K562 (cell line): ENCODE data around the gene DIS3L2. TPM values are rescaled to one million over a fixed set of nuclear protein-coding genes. Genes with fewer than 3 reads are reported as not detected.
"Not testable (repeated sequence)": the region's sequence is repeated elsewhere in the genome, so short reads cannot be mapped to it uniquely, and the experiment has no call there.

Source experiments
- ATAC-seq: fragments of 200-7000 bp; cut with Tn5 transposase; 3 replicates; pipeline ENCODE4 v1.9.1; 2020; ENCODE audit warnings: moderate library complexity
- BruUV-seq: library from RNA; stranded (reverse); fragments of 400-500 nt; replicated peaks from 2 replicates; lab custom pipeline; 2021; lab: Mats Ljungman, UMichigan
- CTCF ChIA-PET: fragments of 300-600 bp; formaldehyde crosslinking; extraction: SDS; loops from one replicate; lab custom pipeline; 2021; ENCODE audit warnings: low intra/inter-chr PET ratio; lab: Yijun Ruan, JAX
- POLR2A ChIA-PET: fragments of 300-600, 350-650 bp; sonication (Branson Sonifier 250); formaldehyde crosslinking; extraction: SDS; loops from one replicate; lab custom pipeline; 2021; ENCODE audit warnings: antibody characterized with exemption, inconsistent platforms; lab: Yijun Ruan, JAX
- DNase-seq, 4 experiments: peaks; one replicate each; pipeline versions ENCODE4 v3.0.0 to v3.0.0-alpha.2; 2011 to 2018; ENCODE audit warnings: low spot score in 3 of 4, mixed read lengths in 3 of 4; ENCODE audit errors: extremely low read depth in 1 of 4
- FAIRE-seq: peaks from 2 replicates; lab custom pipeline; 2011; peaks lifted over from hg19 to GRCh38; lab: Jason Lieb, UNC
- H2AFZ ChIP-seq: 2 replicates; pipeline ENCODE4 v1.6.0; 2011; ENCODE audit warnings: low read depth, low read length, control low read depth, inconsistent platforms
- H3K27ac ChIP-seq: fragments of 200-600 bp; 3 replicates; pipeline ENCODE4 v1.8.0; 2011; ENCODE audit warnings: low read depth, mild to moderate bottlenecking, control low read depth, inconsistent platforms, low read length, moderate library complexity, mixed read lengths; ENCODE audit errors: extremely low read depth
- H3K27me3 ChIP-seq, 2 experiments: fragments of 300-600 bp in 1 of 2; 2 replicates in 1 of 2; 3 replicates in 1 of 2; pipeline versions ENCODE4 v1.6.0 to v1.8.0; 2011; ENCODE audit warnings: inconsistent platforms in 2 of 2, low read length in 2 of 2, mild to moderate bottlenecking in 1 of 2, mixed read lengths in 1 of 2, moderate library complexity in 1 of 2; ENCODE audit not compliant: control insufficient read depth in 2 of 2, insufficient read depth in 2 of 2
- H3K36me3 ChIP-seq: fragments of 300-600 bp; 3 replicates; pipeline ENCODE4 v1.8.0; 2011; ENCODE audit warnings: mild to moderate bottlenecking, low read length, inconsistent platforms; ENCODE audit not compliant: control insufficient read depth, insufficient read depth
- H3K4me1 ChIP-seq, 2 experiments: fragments of 200-600 bp in 1 of 2; replicated peaks in 1 of 2; 2 replicates in 1 of 2; 3 replicates in 1 of 2; pipeline versions ENCODE4 v1.5.1 to v1.8.0; 2011; ENCODE audit warnings: inconsistent platforms in 2 of 2, low read length in 2 of 2, mild to moderate bottlenecking in 1 of 2, mixed read lengths in 1 of 2, moderate library complexity in 1 of 2; ENCODE audit not compliant: control insufficient read depth in 2 of 2, insufficient read depth in 2 of 2
- H3K4me2 ChIP-seq: 2 replicates; pipeline ENCODE4 v1.6.1; 2011; ENCODE audit warnings: low read length, control low read depth, inconsistent platforms, mixed read lengths; ENCODE audit not compliant: insufficient read depth
- H3K4me3 ChIP-seq: fragments of 200-600 bp; sonication (generic), shearing (Covaris generic); 2 replicates; pipeline ENCODE4 v1.5.1; 2016; ENCODE audit warnings: control low read depth, inconsistent platforms
- H3K79me2 ChIP-seq: fragments of 200-600 bp; 3 replicates; pipeline ENCODE4 v1.8.0; 2011; ENCODE audit warnings: low read length, inconsistent platforms; ENCODE audit not compliant: control insufficient read depth, insufficient read depth
- H3K9ac ChIP-seq, 2 experiments: 2 replicates each; pipeline versions ENCODE4 v1.6.0 to v1.6.1; 2011; ENCODE audit warnings: low read depth in 2 of 2, low read length in 2 of 2, control low read depth in 1 of 2, inconsistent platforms in 1 of 2, mild to moderate bottlenecking in 1 of 2, mixed read lengths in 1 of 2; ENCODE audit not compliant: insufficient read depth in 1 of 2
- H3K9me1 ChIP-seq: one replicate; pipeline ENCODE4 v1.6.0; 2011; ENCODE audit warnings: inconsistent platforms, mild to moderate bottlenecking, low read length, moderate library complexity; ENCODE audit not compliant: control insufficient read depth, insufficient read depth
- H3K9me3 ChIP-seq: replicated peaks from 2 replicates; pipeline ENCODE4 v1.5.1; 2011; ENCODE audit warnings: low read depth, low read length, inconsistent platforms; ENCODE audit not compliant: control insufficient read depth, insufficient read depth
- H4K20me1 ChIP-seq: replicated peaks from 2 replicates; pipeline ENCODE4 v1.6.1; 2011; ENCODE audit warnings: low read length, inconsistent platforms, mixed read lengths; ENCODE audit not compliant: control insufficient read depth, insufficient read depth
- DDX20 ChIP-seq: fragments of 450-650 bp; IDR thresholded peaks from 2 replicates; pipeline ENCODE4 v1.6.1; 2016; ENCODE audit warnings: missing genetic modification characterization, low read depth, mild to moderate bottlenecking, missing compliant biosample characterization, moderate library complexity
- FOXM1 ChIP-seq, 2 experiments: fragments of 450-650 bp in 1 of 2; sonication (generic) in 1 of 2; formaldehyde crosslinking in 1 of 2; IDR thresholded peaks; 2 replicates each; pipeline versions ENCODE4 v1.6.1 to v1.9.0; 2017 to 2022; ENCODE audit warnings: low read depth in 2 of 2, mild to moderate bottlenecking in 2 of 2, missing genetic modification reagents in 1 of 2, moderate library complexity in 1 of 2
- L3MBTL2 ChIP-seq: fragments of 450-650 bp; IDR thresholded peaks from 2 replicates; pipeline ENCODE4 v1.6.1; 2016; ENCODE audit warnings: mild to moderate bottlenecking, moderate library complexity
- ZNF384 ChIP-seq: IDR thresholded peaks from 2 replicates; pipeline ENCODE4 v1.6.1; 2012; ENCODE audit warnings: low read depth, low read length, improper control_type of control experiment
- WGBS: fragments of 100-300 bp; shearing (Covaris generic); methylation state at CpG from one replicate; pipeline ENCODE4 v1.1.6; 2016; ENCODE audit warnings: low coverage, mixed read lengths; ENCODE audit not compliant: insufficient coverage; ENCODE audit errors: missing lambda C conversion rate; 5-methylcytosine and 5-hydroxymethylcytosine counted together
- in situ Hi-C: fragments of 300-500 bp; cut with MboI; formaldehyde crosslinking; loops from 4 replicates; pipeline ENCODE4 v1.15.0; 2018; ENCODE audit warnings: inconsistent platforms, mixed read lengths
- intact Hi-C: fragments of 100-400 bp; cut with micrococcal nuclease; formaldehyde crosslinking; loops from 2 replicates; pipeline ENCODE4 v1.14.2; 2022
- polyA plus RNA-seq, 8 experiments: library from polyadenylated mRNA; depleted of rRNA in 4 of 8; stranded (reverse) in 5 of 8; unstranded in 3 of 8; fragments of >200 nt; fragmentation: Nextera tagmentation in 2 of 8; fragmentation: Illumina TruSeq in 1 of 8; extraction: Ambion mirVana in 2 of 8; extraction: Trizol in 1 of 8; gene quantifications; 2 replicates each; pipeline versions ENCODE4 v1.2.1 to v1.2.3, GENCODE V29; 2011 to 2014; ENCODE audit warnings: inconsistent platforms in 1 of 8, missing spikeins in 1 of 8
- total RNA-seq, 7 experiments: library from RNA; depleted of rRNA in 6 of 7; stranded (reverse); fragments of >200 nt in 6 of 7; fragmentation: Illumina TruSeq in 2 of 7; extraction: Trizol in 2 of 7; gene quantifications; 2 replicates each; pipeline versions ENCODE4 v1.2.1 to v1.2.3, GENCODE V29; 2011 to 2021; ENCODE audit warnings: low replicate concordance in 1 of 7

Gene DIS3L2
- total and polyA plus RNA-seq, 9 of the 15 experiments (the other 6 are each of a cell fraction or from before 2014, with no cell fraction given): 1.5 to 19.2 (median 11.2) TPM

DNA sequence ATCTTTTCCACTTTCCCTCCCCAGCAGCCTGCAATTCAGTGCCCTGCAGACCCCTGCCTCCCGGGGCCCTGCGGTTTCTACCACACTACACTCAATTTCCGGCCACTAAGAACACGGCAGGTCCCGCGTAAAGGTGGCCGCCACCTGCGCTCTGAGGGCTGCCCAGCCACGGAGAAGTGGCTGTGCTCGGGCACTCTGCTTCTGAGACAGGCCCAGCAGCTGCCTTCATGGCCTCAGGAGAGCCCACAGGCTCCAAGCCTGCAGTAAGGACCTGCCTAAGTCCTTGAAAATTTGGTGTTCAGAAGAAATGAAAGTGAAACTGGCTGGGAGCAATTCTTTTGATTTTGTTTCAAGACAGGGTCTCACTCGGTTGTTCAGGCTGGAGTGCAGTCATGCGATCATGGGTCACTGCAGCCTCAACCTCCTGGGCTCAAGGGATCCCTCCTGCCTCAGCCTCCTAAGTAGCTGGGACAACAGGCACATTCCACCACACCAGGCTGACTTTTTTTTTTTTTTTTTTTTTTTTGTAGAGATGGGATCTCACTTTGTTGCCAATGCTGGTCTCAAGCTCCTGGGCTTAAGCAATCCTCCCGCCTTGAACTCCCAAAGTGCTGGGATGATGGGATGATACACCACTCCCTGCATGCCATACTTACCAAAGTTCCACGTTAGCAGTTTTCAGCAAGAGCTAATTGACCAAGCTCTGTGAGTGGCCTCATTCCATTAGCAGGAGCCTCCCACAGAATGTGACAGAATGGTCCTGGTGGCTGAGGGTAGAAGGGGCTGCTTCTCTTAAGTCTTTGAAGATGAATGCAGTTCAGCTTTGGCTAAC lies 402.5 kb downstream of the DIS3L2 start:
- CTCF ChIA-PET: no interaction called here
- H3K36me3 ChIP-seq: no peaks in the 10 kb centered on the region
- no peak overlapping the region for H3K9ac ChIP-seq
- in situ Hi-C loops (no loop called here), intact Hi-C loops (no loop called here)
- DNase-seq (no peak), ATAC-seq (no peak), FAIRE-seq (no peak)
- peak overlapping the region; percentile 46 for H3K4me2 ChIP-seq
- H2AFZ ChIP-seq: peak overlapping the region; percentile 14; the same call in 1 of the 2 replicates
- peaks cover 0 to 5% of the 10 kb centered on the region in 2 experiments; a peak in 1 of 5 replicates for H3K27me3 ChIP-seq
- POLR2A ChIA-PET: no interaction called here
- peaks cover 0 to 6% of the 10 kb centered on the region in 2 experiments; a peak in 1 of 5 replicates for H3K4me1 ChIP-seq
- no peaks in the 10 kb centered on the region for H3K79me2 ChIP-seq
- H3K9me3 ChIP-seq: no peaks in the 10 kb centered on the region
- TF ChIP-seq DDX20 (tag): no peak
- TF ChIP-seq ZNF384: 0 out of 2 replicates have a peak, but pooled peaks have one; percentile 18
- no peak for TF ChIP-seq L3MBTL2
- no peak for TF ChIP-seq FOXM1 (IDR thresholded peaks at IDR 0.05; ENCODE audit: low read depth)
- no peak for TF ChIP-seq FOXM1 (CRISPR knock-in tag; IDR thresholded peaks at IDR 0.05; ENCODE audit: low read depth)
- H4K20me1 ChIP-seq: no peaks in the 10 kb centered on the region
- no TSS peak for BruUV-seq
- 10% methylated on average over 13 of the region's 14 CpGs for WGBS
- no peak overlapping the region for H3K27ac ChIP-seq
- no peaks in the 10 kb centered on the region for H3K9me1 ChIP-seq
- no peak overlapping the region for H3K4me3 ChIP-seq

DNA sequence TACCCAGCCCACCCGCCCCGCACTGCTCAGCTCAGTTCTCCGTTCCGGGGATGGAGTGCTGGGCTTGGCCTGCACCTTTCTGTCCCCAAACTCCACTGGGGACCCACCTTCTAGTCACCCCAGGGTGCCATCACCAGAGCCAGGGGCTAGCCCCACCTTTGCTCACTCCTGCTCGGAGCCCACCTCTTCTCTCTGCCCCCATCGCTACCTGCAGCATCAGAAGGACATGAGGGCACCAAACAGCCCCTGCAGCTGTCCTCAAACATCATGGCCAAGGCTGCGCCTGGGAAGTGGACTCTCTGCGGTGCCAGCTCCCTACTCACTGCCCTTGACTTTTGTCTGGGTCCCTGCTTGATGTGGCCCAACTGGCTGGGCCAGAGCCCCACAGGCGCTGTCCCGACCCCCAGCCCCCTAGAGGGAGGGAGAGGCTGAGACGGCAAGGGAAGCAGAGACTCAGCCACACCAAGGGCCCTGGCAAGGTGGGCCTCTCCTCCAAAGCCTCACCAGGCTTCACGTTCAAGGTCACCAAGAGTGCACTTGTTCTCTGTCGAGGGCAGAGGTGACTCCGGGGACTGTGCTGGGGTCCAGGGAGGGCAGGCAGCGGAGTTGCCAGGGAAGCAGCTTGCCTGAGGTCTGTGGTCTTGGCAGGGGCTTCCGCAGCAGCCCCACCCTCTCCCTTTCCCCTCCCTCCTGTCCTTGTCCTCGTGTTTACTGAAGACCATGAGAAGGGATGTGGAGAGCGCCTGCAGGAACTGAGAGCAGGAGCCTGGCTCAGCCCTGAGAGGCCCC lies 403.5 kb downstream of the DIS3L2 start:
- H4K20me1 ChIP-seq, H3K4me1 ChIP-seq, H3K9me3 ChIP-seq, H3K36me3 ChIP-seq, H3K9me1 ChIP-seq, H3K4me3 ChIP-seq, H3K79me2 ChIP-seq, BruUV-seq, in situ Hi-C loops, DNase-seq, H2AFZ ChIP-seq, H3K27ac ChIP-seq, ATAC-seq, H3K4me2 ChIP-seq, FAIRE-seq, H3K9ac ChIP-seq, POLR2A ChIA-PET: not testable (repeated sequence)
- intact Hi-C loops: loop anchor here (5.0 kb wide), 1 partner anchor 77 kb away; no protein-coding TSS in a partner anchor
- CTCF ChIA-PET: interaction anchor here (0.6 kb wide), 1 partner anchor 513 kb away, joined by 7 read pairs; no protein-coding TSS in a partner anchor
- H3K27me3 ChIP-seq: peaks cover 0 to 13% of the 10 kb centered on the region in 2 experiments; a peak in 1 of 5 replicates
- 10% methylated on average over 9 of the region's 18 CpGs for WGBS
